Measurements from ENCODE around the gene PAGR1.
A peak's percentile ranks its signal among the peaks of the same experiment; 100 is the strongest.

Gene PAGR1

GRCh38 chr16:29806641-29807425 lies 9.1 kb upstream of the PAGR1 start:
- peaks cover 67% of the 10 kb centered on the region for H3K36me3 Mint-ChIP-seq (ENCODE audit: low read depth)
- peak overlapping the region; percentile 85 for H3K27ac Mint-ChIP-seq
- peak overlapping the region; percentile 98 for H3K4me3 Mint-ChIP-seq
- H3K27me3 Mint-ChIP-seq, result no peaks in the 10 kb centered on the region
- peaks cover 59% of the 10 kb centered on the region for H3K4me1 Mint-ChIP-seq (ENCODE audit: low read depth)
- H3K9me3 Mint-ChIP-seq, result no peaks in the 10 kb centered on the region

- H3K4me1 Mint-ChIP-seq (ENCODE audit: low read depth), result peaks cover 61% of the 10 kb centered on the region
- no peaks in the 10 kb centered on the region for H3K9me3 Mint-ChIP-seq
- H3K4me3 Mint-ChIP-seq, result peak overlapping the region; percentile 98
- peak overlapping the region; percentile 98 for H3K27ac Mint-ChIP-seq
- peaks cover 62% of the 10 kb centered on the region for H3K36me3 Mint-ChIP-seq (ENCODE audit: low read depth)
- H3K27me3 Mint-ChIP-seq, result no peaks in the 10 kb centered on the region
Measured at GRCh38 chr16:29807426-29808218, 8.3 kb upstream of the PAGR1 start.

- peak overlapping the region; percentile 98 for H3K27ac Mint-ChIP-seq
- H3K4me1 Mint-ChIP-seq (ENCODE audit: low read depth), result peaks cover 62% of the 10 kb centered on the region
- H3K27me3 Mint-ChIP-seq, result no peaks in the 10 kb centered on the region
- H3K36me3 Mint-ChIP-seq (ENCODE audit: low read depth), result peaks cover 54% of the 10 kb centered on the region
- H3K4me3 Mint-ChIP-seq, result peak overlapping the region; percentile 98
- no peaks in the 10 kb centered on the region for H3K9me3 Mint-ChIP-seq
Measured at GRCh38 chr16:29808219-29808900, 7.6 kb upstream of the PAGR1 start.

GRCh38 chr16:29809031-29809747 lies 6.8 kb upstream of the PAGR1 start:
- peaks cover 53% of the 10 kb centered on the region for H3K4me1 Mint-ChIP-seq (ENCODE audit: low read depth)
- H3K36me3 Mint-ChIP-seq (ENCODE audit: low read depth), result peaks cover 46% of the 10 kb centered on the region
- no peaks in the 10 kb centered on the region for H3K27me3 Mint-ChIP-seq
- peak overlapping the region; percentile 98 for H3K27ac Mint-ChIP-seq
- no peaks in the 10 kb centered on the region for H3K9me3 Mint-ChIP-seq
- peak overlapping the region; percentile 98 for H3K4me3 Mint-ChIP-seq

- Mint-ChIP-seq H3K9me3 (no peaks in the 10 kb centered on the region), H3K36me3 (ENCODE audit: low read depth) (peaks cover 41% of the 10 kb centered on the region), H3K27me3 (no peaks in the 10 kb centered on the region), H3K4me3 (peak overlapping the region; percentile 88), H3K4me1 (ENCODE audit: low read depth) (peaks cover 54% of the 10 kb centered on the region), H3K27ac (peak overlapping the region; percentile 82)
Measured at GRCh38 chr16:29809850-29810698, 5.9 kb upstream of the PAGR1 start.

- Mint-ChIP-seq H3K4me1 (ENCODE audit: low read depth) (peaks cover 56% of the 10 kb centered on the region), H3K9me3 (no peaks in the 10 kb centered on the region), H3K36me3 (ENCODE audit: low read depth) (peaks cover 38% of the 10 kb centered on the region), H3K27ac (peak overlapping the region; percentile 82), H3K27me3 (no peaks in the 10 kb centered on the region), H3K4me3 (peak overlapping the region; percentile 88)
Measured at GRCh38 chr16:29810699-29811169, 5.2 kb upstream of the PAGR1 start.

- Mint-ChIP-seq H3K4me1 (ENCODE audit: low read depth) (peaks cover 59% of the 10 kb centered on the region), H3K4me3 (peak overlapping the region; percentile 88), H3K9me3 (no peaks in the 10 kb centered on the region), H3K27me3 (no peaks in the 10 kb centered on the region), H3K27ac (peak overlapping the region; percentile 82), H3K36me3 (ENCODE audit: low read depth) (peaks cover 38% of the 10 kb centered on the region)
Measured at GRCh38 chr16:29811170-29811895, 4.6 kb upstream of the PAGR1 start.

GRCh38 chr16:29811896-29812665 lies 3.9 kb upstream of the PAGR1 start, which contains the start of gene PRRT2:
PRRT2 (plus strand) TSS chr16:29812193; CDS start chr16:29813055, 862 bp downstream.
- H3K4me3 Mint-ChIP-seq, result peak within 1 kb of the TSS; percentile 88
- no peaks in the 10 kb centered on the region for H3K9me3 Mint-ChIP-seq
- peak within 1 kb of the TSS; percentile 82 for H3K27ac Mint-ChIP-seq
- no peaks in the 10 kb centered on the region for H3K27me3 Mint-ChIP-seq
- peaks cover 64% of the 10 kb centered on the region for H3K4me1 Mint-ChIP-seq (ENCODE audit: low read depth)
- peaks cover 43% of the 10 kb centered on the region for H3K36me3 Mint-ChIP-seq (ENCODE audit: low read depth)

- Mint-ChIP-seq H3K9me3 (no peaks in the 10 kb centered on the region), H3K4me3 (peak overlapping the region; percentile 20), H3K27me3 (no peaks in the 10 kb centered on the region), H3K36me3 (ENCODE audit: low read depth) (peaks cover 38% of the 10 kb centered on the region), H3K27ac (peak overlapping the region; percentile 36), H3K4me1 (ENCODE audit: low read depth) (peaks cover 69% of the 10 kb centered on the region)
Measured at GRCh38 chr16:29812754-29813643, 3.0 kb upstream of the PAGR1 start.

- H3K36me3 Mint-ChIP-seq (ENCODE audit: low read depth), result peaks cover 38% of the 10 kb centered on the region
- H3K9me3 Mint-ChIP-seq, result no peaks in the 10 kb centered on the region
- peaks cover 69% of the 10 kb centered on the region for H3K4me1 Mint-ChIP-seq (ENCODE audit: low read depth)
- H3K27ac Mint-ChIP-seq, result no peak overlapping the region
- no peaks in the 10 kb centered on the region for H3K27me3 Mint-ChIP-seq
- no peak overlapping the region for H3K4me3 Mint-ChIP-seq
Measured at GRCh38 chr16:29813644-29814562, 2.0 kb upstream of the PAGR1 start.

GRCh38 chr16:29814592-29814991 lies 1.4 kb upstream of the PAGR1 start:
- H3K36me3 Mint-ChIP-seq (ENCODE audit: low read depth), result peaks cover 42% of the 10 kb centered on the region
- H3K9me3 Mint-ChIP-seq, result no peaks in the 10 kb centered on the region
- peaks cover 71% of the 10 kb centered on the region for H3K4me1 Mint-ChIP-seq (ENCODE audit: low read depth)
- no peaks in the 10 kb centered on the region for H3K27me3 Mint-ChIP-seq
- peak overlapping the region; percentile 97 for H3K27ac Mint-ChIP-seq
- peak overlapping the region; percentile 14 for H3K4me3 Mint-ChIP-seq
